Mammary epithelial cell (primary cell): ENCODE results near the gene NLGN2.

Source experiments
- CTCF ChIP-seq, 2 donors: IDR thresholded peaks in 1 of 2; conservative IDR thresholded peaks in 1 of 2; 2 replicates each; pipeline ENCODE4 v1.5.1; 2011 to 2012; ENCODE audit warnings: inconsistent platforms in 2 of 2, low read length in 2 of 2, mild to moderate bottlenecking in 2 of 2, control low read depth in 1 of 2, low read depth in 1 of 2; ENCODE audit not compliant: insufficient read depth in 1 of 2; ENCODE audit errors: extremely low read depth in 1 of 2
- EZH2 ChIP-seq: IDR thresholded peaks from 2 replicates; pipeline ENCODE4 v1.6.1; 2012; ENCODE audit warnings: low read length, inconsistent platforms, borderline replicate concordance

GRCh38 chr17:7404737-7405349 is 2.8 kb upstream of the NLGN2 start:
- TF ChIP-seq EZH2 = no peak
- no peak for TF ChIP-seq CTCF (conservative IDR thresholded peaks at IDR 0.05 in 1 of 2, IDR thresholded peaks at IDR 0.05 in 1 of 2; ENCODE audit: extremely low read depth in 1 of 2, insufficient read depth in 1 of 2, low read depth in 1 of 2, low read length in 2 of 2)
